ENCODE data around the gene ASTN2.

Gene ASTN2

DNA sequence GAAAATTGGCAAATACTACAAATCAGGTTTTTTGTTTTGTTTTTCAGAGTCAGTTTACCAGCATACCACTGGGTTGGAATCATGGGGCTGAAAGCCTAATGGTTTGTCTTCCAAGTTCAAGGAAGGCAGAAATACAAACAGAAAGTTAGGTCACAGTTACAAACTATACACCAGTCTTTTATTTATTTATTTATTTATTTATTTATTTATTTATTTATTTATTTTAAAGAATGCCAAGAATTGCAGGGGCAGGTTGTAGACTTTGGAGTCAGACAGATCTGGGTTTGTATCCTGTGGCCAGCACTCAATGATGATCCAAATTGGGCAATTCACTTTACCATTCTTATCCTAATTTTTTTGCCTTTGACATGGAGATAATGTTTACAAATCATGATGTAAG is 353.9 kb downstream of the ASTN2 start:
- DNase-seq (ENCODE audit: low read depth) = no peak

DNA sequence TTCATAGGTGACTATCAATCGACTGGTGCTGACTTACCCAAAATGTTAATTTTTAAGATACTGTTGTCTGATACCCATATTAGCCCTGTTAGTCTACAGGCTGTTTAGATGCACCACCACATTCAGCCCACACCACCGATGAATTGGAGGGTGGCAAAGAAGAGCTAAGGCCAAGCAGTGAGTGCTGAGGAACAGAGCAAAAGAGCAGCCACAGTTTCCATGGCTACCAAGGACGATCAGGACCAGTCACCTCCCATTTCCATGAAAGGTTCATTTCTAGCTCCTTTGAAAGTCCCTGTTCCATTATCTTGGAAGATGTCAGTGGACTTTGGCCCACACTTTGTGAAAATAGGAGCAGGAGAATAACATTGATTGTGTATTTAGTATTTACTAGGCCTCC is 364.9 kb downstream of the ASTN2 start:
- TF ChIP-seq POLR2A (IDR thresholded peaks at IDR 0.05; ENCODE audit: extremely low read depth, insufficient read length) (no peak), MYC (IDR thresholded peaks at IDR 0.05; ENCODE audit: low read depth, low read length) (no peak)
- TF ChIP-seq, protein P1, sequence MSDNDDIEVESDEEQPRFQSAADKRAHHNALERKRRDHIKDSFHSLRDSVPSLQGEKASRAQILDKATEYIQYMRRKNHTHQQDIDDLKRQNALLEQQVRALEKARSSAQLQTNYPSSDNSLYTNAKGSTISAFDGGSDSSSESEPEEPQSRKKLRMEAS (IDR thresholded peaks at IDR 0.05; ENCODE audit: low read depth, low read length) = no peak
- TF ChIP-seq, protein P2, sequence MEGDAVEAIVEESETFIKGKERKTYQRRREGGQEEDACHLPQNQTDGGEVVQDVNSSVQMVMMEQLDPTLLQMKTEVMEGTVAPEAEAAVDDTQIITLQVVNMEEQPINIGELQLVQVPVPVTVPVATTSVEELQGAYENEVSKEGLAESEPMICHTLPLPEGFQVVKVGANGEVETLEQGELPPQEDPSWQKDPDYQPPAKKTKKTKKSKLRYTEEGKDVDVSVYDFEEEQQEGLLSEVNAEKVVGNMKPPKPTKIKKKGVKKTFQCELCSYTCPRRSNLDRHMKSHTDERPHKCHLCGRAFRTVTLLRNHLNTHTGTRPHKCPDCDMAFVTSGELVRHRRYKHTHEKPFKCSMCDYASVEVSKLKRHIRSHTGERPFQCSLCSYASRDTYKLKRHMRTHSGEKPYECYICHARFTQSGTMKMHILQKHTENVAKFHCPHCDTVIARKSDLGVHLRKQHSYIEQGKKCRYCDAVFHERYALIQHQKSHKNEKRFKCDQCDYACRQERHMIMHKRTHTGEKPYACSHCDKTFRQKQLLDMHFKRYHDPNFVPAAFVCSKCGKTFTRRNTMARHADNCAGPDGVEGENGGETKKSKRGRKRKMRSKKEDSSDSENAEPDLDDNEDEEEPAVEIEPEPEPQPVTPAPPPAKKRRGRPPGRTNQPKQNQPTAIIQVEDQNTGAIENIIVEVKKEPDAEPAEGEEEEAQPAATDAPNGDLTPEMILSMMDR (IDR thresholded peaks at IDR 0.05; ENCODE audit: low read depth, low read length) = no peak
- no peak overlapping the region for H3K4me3 ChIP-seq (ENCODE audit: low read depth, low read length)
- DNase-seq (ENCODE audit: low read depth) = no peak

More for the DNA sequence above, 353.9 kb downstream of the ASTN2 start:
- TF ChIP-seq, protein P2 (IDR thresholded peaks at IDR 0.05; ENCODE audit: low read depth, low read length) = no peak
- TF ChIP-seq POLR2A (IDR thresholded peaks at IDR 0.05; ENCODE audit: extremely low read depth, insufficient read length) (no peak), MYC (IDR thresholded peaks at IDR 0.05; ENCODE audit: low read depth, low read length) (no peak)
- TF ChIP-seq, protein P1 (IDR thresholded peaks at IDR 0.05; ENCODE audit: low read depth, low read length) = no peak
- no peak overlapping the region for H3K4me3 ChIP-seq (ENCODE audit: low read depth, low read length)

DNA sequence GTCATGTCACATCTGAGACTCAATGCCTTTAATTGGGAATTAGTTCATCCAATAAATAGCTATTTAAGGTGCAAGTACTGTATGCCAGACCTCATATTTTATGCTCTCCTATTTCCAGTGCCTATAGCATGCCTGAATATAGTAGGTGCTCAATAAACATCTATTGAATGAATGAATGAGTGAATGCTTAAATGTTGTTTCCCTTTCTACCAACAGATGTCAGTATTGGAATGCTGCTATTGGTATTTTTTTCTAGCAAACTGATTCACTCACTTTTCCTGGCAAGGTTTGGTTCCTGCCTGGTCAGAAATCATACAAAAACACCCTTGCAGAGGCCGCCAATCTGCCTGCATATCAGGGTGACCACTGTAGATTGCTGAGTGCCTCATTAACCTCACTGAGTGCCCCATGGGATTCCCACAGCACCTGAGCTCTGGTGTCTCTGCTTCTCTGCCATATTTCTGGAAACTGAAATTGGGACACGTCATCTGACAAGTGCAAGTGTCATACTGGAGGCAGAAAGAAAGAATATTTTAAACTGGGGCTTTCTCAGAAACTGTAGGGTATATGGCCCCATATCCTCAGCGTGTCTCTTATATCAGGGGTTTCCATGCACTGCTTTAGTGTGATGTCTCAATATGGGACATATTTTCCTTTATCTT is 368.1 kb downstream of the ASTN2 start:
- TF ChIP-seq MYC (IDR thresholded peaks at IDR 0.05; ENCODE audit: low read depth, low read length) = no peak
- TF ChIP-seq, protein P2 (IDR thresholded peaks at IDR 0.05; ENCODE audit: low read depth, low read length) = no peak
- TF ChIP-seq POLR2A (IDR thresholded peaks at IDR 0.05; ENCODE audit: extremely low read depth, insufficient read length) = no peak
- TF ChIP-seq, protein P1 (IDR thresholded peaks at IDR 0.05; ENCODE audit: low read depth, low read length) = no peak
- no peak overlapping the region for H3K4me3 ChIP-seq (ENCODE audit: low read depth, low read length)
- no peak for DNase-seq (ENCODE audit: low read depth)

DNA sequence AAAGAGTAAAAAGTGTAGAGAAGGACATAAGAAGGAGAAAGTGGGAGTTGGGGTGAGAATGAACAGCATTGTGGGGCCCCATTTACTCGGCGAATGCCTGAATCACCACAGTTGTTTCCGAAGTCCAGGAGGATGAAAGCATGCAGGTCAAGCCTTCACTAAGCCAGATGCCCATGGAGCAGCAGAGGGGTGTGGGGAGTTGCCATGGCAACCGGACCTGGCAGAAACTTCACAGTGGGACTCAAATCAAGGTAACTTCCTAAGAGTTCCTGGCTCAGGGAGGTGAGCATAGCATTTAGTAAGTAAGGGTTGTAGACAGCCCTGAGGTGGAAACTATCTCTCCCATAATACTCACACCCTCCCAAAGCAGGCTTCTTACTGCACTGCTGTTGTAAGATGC is 370.6 kb downstream of the ASTN2 start:
- H3K4me3 ChIP-seq (ENCODE audit: low read depth, low read length) = no peak overlapping the region
- TF ChIP-seq, protein P1 (IDR thresholded peaks at IDR 0.05; ENCODE audit: low read depth, low read length) = no peak
- TF ChIP-seq POLR2A (IDR thresholded peaks at IDR 0.05; ENCODE audit: extremely low read depth, insufficient read length) (no peak), MYC (IDR thresholded peaks at IDR 0.05; ENCODE audit: low read depth, low read length) (no peak)
- no peak for DNase-seq (ENCODE audit: low read depth)

DNA sequence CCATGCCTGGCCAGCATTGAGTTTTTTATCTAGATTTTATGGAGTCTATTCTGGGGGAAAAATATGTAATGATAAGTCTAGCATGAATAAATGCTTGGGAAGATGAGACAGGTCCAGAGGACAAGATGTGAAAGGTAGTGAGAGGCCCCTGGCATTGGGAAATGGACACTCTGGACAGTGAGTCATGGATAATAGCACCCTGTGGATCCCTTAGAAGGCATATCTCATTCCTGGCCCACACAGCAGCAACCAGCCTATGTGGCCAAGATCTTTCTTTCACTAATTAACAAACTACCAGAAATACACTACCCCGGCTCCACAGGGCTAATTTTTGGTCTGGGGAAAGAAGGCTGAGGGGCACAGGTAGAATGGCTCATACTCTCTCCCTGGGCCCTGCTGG is 371.7 kb downstream of the ASTN2 start:
- DNase-seq (ENCODE audit: low read depth) = no peak
- no peak overlapping the region for H3K4me3 ChIP-seq (ENCODE audit: low read depth, low read length)
- TF ChIP-seq, protein P1 (IDR thresholded peaks at IDR 0.05; ENCODE audit: low read depth, low read length) = no peak
- TF ChIP-seq MYC (IDR thresholded peaks at IDR 0.05; ENCODE audit: low read depth, low read length) (no peak), POLR2A (IDR thresholded peaks at IDR 0.05; ENCODE audit: extremely low read depth, insufficient read length) (no peak)
- TF ChIP-seq, protein P2 (IDR thresholded peaks at IDR 0.05; ENCODE audit: low read depth, low read length) = no peak

DNA sequence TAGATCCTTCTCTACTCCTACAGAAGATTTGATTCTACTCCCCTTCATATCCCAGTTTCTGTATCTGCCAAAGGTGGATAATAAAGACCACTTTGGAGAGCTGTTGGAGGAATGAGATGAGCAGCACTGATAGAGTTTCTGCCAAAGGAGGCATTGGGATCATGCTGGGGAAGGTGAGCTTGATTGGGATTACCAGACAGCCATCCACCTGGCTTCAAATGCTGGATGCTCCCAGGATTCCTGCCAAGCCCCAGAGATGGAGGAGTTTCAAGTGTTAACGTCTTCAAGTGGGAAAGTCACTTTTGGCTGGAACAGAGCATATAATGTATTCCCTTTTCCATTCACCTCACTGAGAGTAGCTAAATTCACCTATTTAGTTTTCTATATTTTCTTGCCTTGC is 379.3 kb downstream of the ASTN2 start:
- DNase-seq (ENCODE audit: low read depth) = no peak
- TF ChIP-seq, protein P1 (IDR thresholded peaks at IDR 0.05; ENCODE audit: low read depth, low read length) = no peak
- no peak for TF ChIP-seq MYC (IDR thresholded peaks at IDR 0.05; ENCODE audit: low read depth, low read length)
- TF ChIP-seq POLR2A (IDR thresholded peaks at IDR 0.05; ENCODE audit: extremely low read depth, insufficient read length) = no peak
- TF ChIP-seq, protein P2 (IDR thresholded peaks at IDR 0.05; ENCODE audit: low read depth, low read length) = no peak
- no peak overlapping the region for H3K4me3 ChIP-seq (ENCODE audit: low read depth, low read length)
